Measurements from ENCODE around the gene HSD17B1.

HSD17B1 gene

GRCh38 chr17:42514279-42514678 is 38.4 kb upstream of the HSD17B1 start:
- no peak for TF ChIP-seq CTCF (conservative IDR thresholded peaks at IDR 0.05; ENCODE audit: low read depth, low read length)
- no peak overlapping the region for H3K27ac ChIP-seq
- H3K9ac ChIP-seq = no peak overlapping the region
- no peaks in the 10 kb centered on the region for H3K27me3 ChIP-seq (ENCODE audit: insufficient read depth, low read depth)
- H3K4me2 ChIP-seq = no peak overlapping the region
- H3K4me3 ChIP-seq (IDR thresholded peaks at IDR 0.05; ENCODE audit: insufficient read depth, low read depth, low read length) = no peak overlapping the region
- peaks cover 20% of the 10 kb centered on the region for H3K4me1 ChIP-seq (ENCODE audit: low read depth, poor library complexity, severe bottlenecking)
- no peaks in the 10 kb centered on the region for H4K20me1 ChIP-seq (ENCODE audit: insufficient read depth)
- no peaks in the 10 kb centered on the region for H3K79me2 ChIP-seq (ENCODE audit: insufficient read depth, low read depth)
- H2AFZ ChIP-seq (ENCODE audit: low read depth) = no peak overlapping the region
- H3K36me3 ChIP-seq (ENCODE audit: insufficient read depth) = no peaks in the 10 kb centered on the region

- no peak for TF ChIP-seq CTCF (conservative IDR thresholded peaks at IDR 0.05; ENCODE audit: low read depth, low read length)
- H3K79me2 ChIP-seq (ENCODE audit: insufficient read depth, low read depth) = no peaks in the 10 kb centered on the region
- no peak overlapping the region for H3K4me2 ChIP-seq
- H3K27ac ChIP-seq = no peak overlapping the region
- no peaks in the 10 kb centered on the region for H3K27me3 ChIP-seq (ENCODE audit: insufficient read depth, low read depth)
- no peaks in the 10 kb centered on the region for H3K36me3 ChIP-seq (ENCODE audit: insufficient read depth)
- peaks cover 20% of the 10 kb centered on the region for H3K4me1 ChIP-seq (ENCODE audit: low read depth, poor library complexity, severe bottlenecking)
- H3K4me3 ChIP-seq (IDR thresholded peaks at IDR 0.05; ENCODE audit: insufficient read depth, low read depth, low read length) = no peak overlapping the region
- H3K9ac ChIP-seq = no peak overlapping the region
- H4K20me1 ChIP-seq (ENCODE audit: insufficient read depth) = no peaks in the 10 kb centered on the region
- H2AFZ ChIP-seq (ENCODE audit: low read depth) = no peak overlapping the region
Measured at GRCh38 chr17:42514867-42515266, 37.9 kb upstream of the HSD17B1 start.

- TF ChIP-seq CTCF (conservative IDR thresholded peaks at IDR 0.05; ENCODE audit: low read depth, low read length) = peak; percentile 98
- H3K4me3 ChIP-seq (IDR thresholded peaks at IDR 0.05; ENCODE audit: insufficient read depth, low read depth, low read length) = no peak overlapping the region
- peaks cover 20% of the 10 kb centered on the region for H3K4me1 ChIP-seq (ENCODE audit: low read depth, poor library complexity, severe bottlenecking)
- no peaks in the 10 kb centered on the region for H3K79me2 ChIP-seq (ENCODE audit: insufficient read depth, low read depth)
- no peak overlapping the region for H3K27ac ChIP-seq
- H3K4me2 ChIP-seq = no peak overlapping the region
- H3K36me3 ChIP-seq (ENCODE audit: insufficient read depth) = no peaks in the 10 kb centered on the region
- no peak overlapping the region for H3K9ac ChIP-seq
- no peaks in the 10 kb centered on the region for H3K27me3 ChIP-seq (ENCODE audit: insufficient read depth, low read depth)
- no peaks in the 10 kb centered on the region for H4K20me1 ChIP-seq (ENCODE audit: insufficient read depth)
- H2AFZ ChIP-seq (ENCODE audit: low read depth) = no peak overlapping the region
Measured at GRCh38 chr17:42517516-42517915, 35.2 kb upstream of the HSD17B1 start.

- peaks cover 20% of the 10 kb centered on the region for H3K4me1 ChIP-seq (ENCODE audit: low read depth, poor library complexity, severe bottlenecking)
- no peaks in the 10 kb centered on the region for H3K27me3 ChIP-seq (ENCODE audit: insufficient read depth, low read depth)
- H4K20me1 ChIP-seq (ENCODE audit: insufficient read depth) = no peaks in the 10 kb centered on the region
- TF ChIP-seq CTCF (conservative IDR thresholded peaks at IDR 0.05; ENCODE audit: low read depth, low read length) = no peak
- no peak overlapping the region for H2AFZ ChIP-seq (ENCODE audit: low read depth)
- H3K9ac ChIP-seq = no peak overlapping the region
- no peaks in the 10 kb centered on the region for H3K36me3 ChIP-seq (ENCODE audit: insufficient read depth)
- no peaks in the 10 kb centered on the region for H3K79me2 ChIP-seq (ENCODE audit: insufficient read depth, low read depth)
- no peak overlapping the region for H3K4me2 ChIP-seq
- H3K27ac ChIP-seq = no peak overlapping the region
- H3K4me3 ChIP-seq (IDR thresholded peaks at IDR 0.05; ENCODE audit: insufficient read depth, low read depth, low read length) = no peak overlapping the region
Measured at GRCh38 chr17:42518046-42518754, 34.5 kb upstream of the HSD17B1 start.
